Keratinocyte (primary cell): ENCODE measurements around the gene TMEM208. TPM values are rescaled to one million over a fixed set of nuclear protein-coding genes. Genes with fewer than 3 reads are reported as not detected.
A peak's percentile ranks its signal among the peaks of the same experiment; 100 is the strongest.

Experiments used
- DNase-seq: peaks from one replicate; pipeline ENCODE4 v3.0.0-alpha.2; 2011; ENCODE audit warnings: low read depth, missing footprints, low spot score
- FAIRE-seq: peaks from 2 replicates; lab custom pipeline; 2011; peaks lifted over from hg19 to GRCh38; lab: Jason Lieb, UNC
- H2AFZ ChIP-seq: 2 replicates; pipeline ENCODE4 v1.6.0; 2012; ENCODE audit warnings: low read length, control low read depth, inconsistent platforms; ENCODE audit not compliant: control insufficient read depth
- H3K27ac ChIP-seq: 2 replicates; pipeline ENCODE4 v1.5.1; 2011; ENCODE audit warnings: low read length; ENCODE audit not compliant: control insufficient read depth, insufficient read depth
- H3K27me3 ChIP-seq: 3 replicates; pipeline ENCODE4 v1.6.0; 2011; ENCODE audit warnings: low read length; ENCODE audit not compliant: control insufficient read depth, insufficient read depth; ENCODE audit errors: extremely low read depth
- H3K36me3 ChIP-seq, 2 experiments: 2 replicates in 1 of 2; 3 replicates in 1 of 2; pipeline ENCODE4 v1.5.1; 2011; ENCODE audit warnings: low read length in 2 of 2, mild to moderate bottlenecking in 1 of 2; ENCODE audit not compliant: control insufficient read depth in 2 of 2, insufficient read depth in 2 of 2; ENCODE audit errors: extremely low read depth in 1 of 2
- H3K4me1 ChIP-seq: 3 replicates; pipeline ENCODE4 v1.5.1; 2011; ENCODE audit warnings: low read length; ENCODE audit not compliant: control insufficient read depth, insufficient read depth; ENCODE audit errors: extremely low read depth
- H3K4me2 ChIP-seq: 3 replicates; pipeline ENCODE4 v1.6.0; 2011; ENCODE audit warnings: low read depth, low read length; ENCODE audit not compliant: control insufficient read depth, insufficient read depth; ENCODE audit errors: extremely low read depth
- H3K4me3 ChIP-seq, 3 experiments: fragments of 200-600 bp in 1 of 3; sonication (generic) in 1 of 3; 2 replicates in 2 of 3; 3 replicates in 1 of 3; pipeline ENCODE4 v1.5.1; 2011 to 2016; ENCODE audit warnings: low read length in 3 of 3, mild to moderate bottlenecking in 3 of 3, control low read depth in 2 of 3, inconsistent platforms in 1 of 3, low read depth in 1 of 3, mixed read lengths in 1 of 3, mixed run types in 1 of 3, moderate library complexity in 1 of 3; ENCODE audit not compliant: control insufficient read depth in 2 of 3, insufficient read depth in 2 of 3; ENCODE audit errors: extremely low read depth in 1 of 3
- H3K79me2 ChIP-seq: 2 replicates; pipeline ENCODE4 v1.6.0; 2012; ENCODE audit warnings: low read length; ENCODE audit not compliant: control insufficient read depth, insufficient read depth
- H3K9ac ChIP-seq: 3 replicates; pipeline ENCODE4 v1.6.0; 2011; ENCODE audit warnings: low read length; ENCODE audit not compliant: control insufficient read depth, insufficient read depth; ENCODE audit errors: extremely low read depth
- H3K9me1 ChIP-seq: 3 replicates; pipeline ENCODE4 v1.6.0; 2011; ENCODE audit warnings: low read length; ENCODE audit not compliant: control insufficient read depth, insufficient read depth; ENCODE audit errors: extremely low read depth
- H3K9me3 ChIP-seq: 2 replicates; pipeline ENCODE4 v1.5.1; 2012; ENCODE audit warnings: low read depth, low read length; ENCODE audit not compliant: control insufficient read depth
- H4K20me1 ChIP-seq: 3 replicates; pipeline ENCODE4 v1.6.0; 2011; ENCODE audit warnings: low read length; ENCODE audit not compliant: control insufficient read depth, insufficient read depth; ENCODE audit errors: extremely low read depth
- CTCF ChIP-seq, 3 experiments: IDR thresholded peaks in 1 of 3; conservative IDR thresholded peaks in 1 of 3; optimal IDR thresholded peaks in 1 of 3; 2 replicates in 2 of 3; 3 replicates in 1 of 3; pipeline versions ENCODE3 to v1.5.1; 2011; ENCODE audit warnings: low read length in 3 of 3, mild to moderate bottlenecking in 3 of 3, moderate library complexity in 2 of 3, control low read depth in 1 of 3, inconsistent platforms in 1 of 3; ENCODE audit not compliant: insufficient read depth in 2 of 3; ENCODE audit errors: extremely low read depth in 1 of 3
- EZH2 ChIP-seq: IDR thresholded peaks from one replicate; pipeline ENCODE4 v1.6.1; 2012; ENCODE audit warnings: inconsistent platforms, mild to moderate bottlenecking, low read length, moderate library complexity
- dilution Hi-C: fragments of 300-500 bp; cut with MboI; formaldehyde crosslinking; loops from one replicate; pipeline ENCODE4 v1.7.0; 2020; ENCODE audit warnings: low sequenced_read_pairs; ENCODE audit not compliant: extremely low pct_ligation_motif_present
- polyA plus RNA-seq, 5 experiments: library from polyadenylated mRNA; depleted of rRNA in 3 of 5; stranded (reverse) in 3 of 5; stranded (forward) in 1 of 5; unstranded in 1 of 5; fragments of >200 nt; gene quantifications; 1 replicate in 1 of 5; 2 replicates in 3 of 5; 3 replicates in 1 of 5; pipeline versions ENCODE4 v1.2.1 to v1.2.3, GENCODE V29; 2011 to 2012; ENCODE audit warnings: missing spikeins in 2 of 5, low read depth in 1 of 5, low replicate concordance in 1 of 5

The TMEM208 gene
- polyA plus RNA-seq, 1 donor (not counting 4 experiments of a cell fraction or from before 2014, with no cell fraction given), result 44.9 TPM

DNA sequence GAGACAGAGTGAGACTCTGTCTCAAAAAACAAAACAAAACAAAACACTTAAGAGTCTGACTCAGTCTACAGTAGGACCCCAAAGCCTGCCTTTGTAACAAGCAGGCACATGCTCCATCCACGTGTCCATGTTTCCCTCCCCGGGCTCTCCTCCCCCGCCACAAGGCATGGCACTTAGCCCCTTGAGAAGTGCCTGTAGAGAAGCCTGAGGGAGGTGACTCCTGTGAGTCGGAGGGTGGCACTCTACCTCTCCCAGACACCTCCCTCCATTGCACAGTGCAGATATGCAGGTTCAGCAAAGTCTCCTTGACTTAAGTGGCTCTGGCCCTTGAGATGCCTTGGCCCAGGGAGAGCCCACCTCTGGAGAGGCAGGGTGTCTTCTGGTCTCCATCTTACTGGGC, 13.6 kb downstream of the TMEM208 start:
- H3K27ac ChIP-seq, result peak overlapping the region; percentile 91
- DNase-seq, result no peak

DNA sequence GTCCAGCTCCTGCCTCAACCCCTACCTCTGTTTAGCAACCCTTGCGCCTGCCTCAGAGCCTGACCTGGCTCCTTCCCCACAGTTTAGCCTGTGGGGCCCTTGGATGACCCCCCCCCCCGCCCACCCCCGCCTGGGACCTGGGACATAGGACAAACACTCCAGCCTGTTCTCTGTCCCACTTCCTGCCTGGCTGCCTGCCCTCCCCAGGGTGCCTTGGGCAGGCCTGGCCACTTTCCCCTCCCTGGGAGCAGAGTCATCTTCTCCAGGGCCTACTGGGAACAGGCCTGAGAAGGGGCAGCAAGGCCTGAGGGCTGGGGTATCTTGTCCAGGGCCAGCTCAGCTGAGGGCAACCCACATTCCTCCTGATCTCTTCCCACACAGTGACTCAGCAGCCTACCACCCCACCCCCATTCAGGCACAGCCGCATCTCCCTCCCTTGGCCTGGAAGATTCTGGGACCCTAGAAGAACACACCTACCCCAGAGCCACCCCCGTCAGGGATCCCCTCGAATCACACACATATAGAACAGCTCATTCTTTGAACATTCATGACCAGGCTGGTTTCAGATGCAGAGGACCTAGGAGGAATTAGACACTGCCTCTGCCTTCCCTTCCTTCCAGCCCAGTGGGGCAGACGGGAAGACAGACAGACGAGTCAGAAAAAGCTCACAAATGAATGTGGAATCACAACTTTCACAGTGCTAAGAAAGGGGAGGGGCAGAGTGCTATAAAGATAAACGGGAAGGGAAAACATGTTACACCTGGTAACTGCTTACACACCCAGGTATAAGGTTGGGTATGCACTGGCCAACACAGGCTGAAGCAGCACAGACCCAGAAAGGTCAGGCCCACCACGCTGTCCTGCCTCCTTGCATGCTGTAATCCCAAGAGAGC, 14.3 kb downstream of the TMEM208 start:
- H3K27ac ChIP-seq, result peak overlapping the region; percentile 91
- peaks cover 12 to 21% of the 10 kb centered on the region in 2 experiments for H3K36me3 ChIP-seq
- FAIRE-seq (peak; percentile 53), DNase-seq (peak; percentile 87)
- H2AFZ ChIP-seq, result peak overlapping the region; percentile 6
- peaks cover 2% of the 10 kb centered on the region for H3K9me1 ChIP-seq
- H3K27me3 ChIP-seq, result no peaks in the 10 kb centered on the region
- H3K4me1 ChIP-seq, result peaks cover 61% of the 10 kb centered on the region
- TF ChIP-seq CTCF (optimal IDR thresholded peaks at IDR 0.05 in 1 of 3, IDR thresholded peaks at IDR 0.05 in 1 of 3, conservative IDR thresholded peaks at IDR 0.05 in 1 of 3; ENCODE audit: extremely low read depth in 1 of 3, insufficient read depth in 2 of 3, low read length in 3 of 3) (no peak), EZH2 (no peak)
- H3K9me3 ChIP-seq, result no peaks in the 10 kb centered on the region
- H3K79me2 ChIP-seq, result peaks cover 22% of the 10 kb centered on the region
- peak overlapping the region; percentile 68 for H3K9ac ChIP-seq
- H4K20me1 ChIP-seq, result no peaks in the 10 kb centered on the region
- dilution Hi-C loops, result no loop called here
- H3K4me3 ChIP-seq, result peak overlapping the region in 1 of 3 experiments; percentile 46
- H3K4me2 ChIP-seq, result peak overlapping the region; percentile 79

More for the DNA sequence above, 13.6 kb downstream of the TMEM208 start:
- Histone ChIP-seq H3K4me1 (peaks cover 62% of the 10 kb centered on the region), H3K36me3 (peaks cover 18 to 25% of the 10 kb centered on the region in 2 experiments), H2AFZ (no peak overlapping the region), H4K20me1 (no peaks in the 10 kb centered on the region), H3K4me3 (no peak overlapping the region), H3K4me2 (peak overlapping the region; percentile 70), H3K79me2 (peaks cover 24% of the 10 kb centered on the region), H3K9me3 (no peaks in the 10 kb centered on the region), H3K27me3 (no peaks in the 10 kb centered on the region), H3K9me1 (peaks cover 2% of the 10 kb centered on the region), H3K9ac (peak overlapping the region; percentile 68)
- dilution Hi-C loops, result no loop called here
- TF ChIP-seq CTCF (optimal IDR thresholded peaks at IDR 0.05 in 1 of 3, IDR thresholded peaks at IDR 0.05 in 1 of 3, conservative IDR thresholded peaks at IDR 0.05 in 1 of 3; ENCODE audit: extremely low read depth in 1 of 3, insufficient read depth in 2 of 3, low read length in 3 of 3), result peak in 1 of 3 experiments; percentile 48
- no peak for TF ChIP-seq EZH2
- FAIRE-seq, result peak; percentile 23
